HCT116 (cell line): ENCODE results near the gene TAF3. TPM values are rescaled to one million over a fixed set of nuclear protein-coding genes. Genes with fewer than 3 reads are reported as not detected.

Experiments
- ATAC-seq: fragments of 200-7000 bp; cut with Tn5 transposase; 2 replicates; pipeline ENCODE4 v1.9.1; 2020; ENCODE audit warnings: mild to moderate bottlenecking, moderate library complexity
- BruUV-seq: library from RNA; stranded (reverse); fragments of 400-500 nt; replicated peaks from 2 replicates; lab custom pipeline; 2021; lab: Mats Ljungman, UMichigan
- CTCF ChIA-PET: fragments of 300-600 bp; sonication (Branson Sonifier 250); formaldehyde crosslinking; loops from one replicate; lab custom pipeline; 2021; ENCODE audit warnings: antibody characterized with exemption; lab: Charles Lee
- POLR2A ChIA-PET: fragments of 300-600, 350-600 bp; sonication (Branson Sonifier 250); formaldehyde crosslinking; loops from one replicate; lab custom pipeline; 2021; ENCODE audit warnings: antibody characterized with exemption; lab: Charles Lee
- RAD21 ChIA-PET, 2 experiments: fragments of 300-600 bp; sonication (Branson Sonifier 250); formaldehyde crosslinking; loops; one replicate each; lab custom pipeline; 2023; ENCODE audit warnings: low total read pairs in 2 of 2; ENCODE audit not compliant: uncharacterized antibody in 2 of 2, unreplicated experiment in 2 of 2, low non-redundant PET in 1 of 2; lab: Charles Lee
- DNase-seq: peaks from one replicate; pipeline ENCODE4 v3.0.0-alpha.2; 2010; ENCODE audit warnings: low read depth, low spot score
- H2AFZ ChIP-seq: fragments of 200-600 bp; shearing (Covaris generic), sonication (generic); 2 replicates; pipeline ENCODE4 v1.6.1; 2017; ENCODE audit warnings: low read depth, mixed run types, mixed read lengths, antibody characterized with exemption, low read length; ENCODE audit not compliant: poor library complexity, severe bottlenecking
- H3K27ac ChIP-seq: 2 replicates; pipeline ENCODE4 v1.5.1; 2012; ENCODE audit warnings: low read depth, low read length
- H3K27me3 ChIP-seq: fragments of 200-600 bp; sonication (generic); 2 replicates; pipeline ENCODE4 v1.6.1; 2016; ENCODE audit warnings: mixed run types, low read length, mixed read lengths; ENCODE audit not compliant: insufficient read depth
- H3K36me3 ChIP-seq, 2 experiments: fragments of 200-500 bp in 1 of 2; fragments of 200-600 bp in 1 of 2; sonication (Bioruptor generic) in 1 of 2; sonication (generic) in 1 of 2; 2 replicates each; pipeline versions ENCODE4 v1.5.1 to v1.6.1; 2014 to 2016; ENCODE audit warnings: low read length in 2 of 2, inconsistent platforms in 1 of 2, mixed read lengths in 1 of 2, mixed run types in 1 of 2; ENCODE audit not compliant: insufficient read depth in 2 of 2, control insufficient read depth in 1 of 2
- H3K4me1 ChIP-seq, 2 experiments: fragments of 200-600 bp in 1 of 2; sonication (generic) in 1 of 2; 2 replicates each; pipeline versions ENCODE4 v1.5.1 to v1.6.1; 2012 to 2017; ENCODE audit warnings: low read length in 2 of 2, inconsistent platforms in 1 of 2, mild to moderate bottlenecking in 1 of 2, mixed read lengths in 1 of 2, mixed run types in 1 of 2, moderate library complexity in 1 of 2; ENCODE audit not compliant: insufficient read depth in 2 of 2, control insufficient read depth in 1 of 2
- H3K4me2 ChIP-seq: fragments of 200-600 bp; sonication (generic); 2 replicates; pipeline ENCODE4 v1.6.1; 2017; ENCODE audit warnings: mixed run types, low read length, mixed read lengths
- H3K4me3 ChIP-seq, 2 experiments: fragments of 200-600 bp in 1 of 2; sonication (generic) in 1 of 2; replicated peaks in 1 of 2; 2 replicates each; pipeline ENCODE4 v1.5.1; 2011 to 2016; ENCODE audit warnings: low read length in 2 of 2, control low read depth in 1 of 2, low read depth in 1 of 2, mild to moderate bottlenecking in 1 of 2, mixed read lengths in 1 of 2, mixed run types in 1 of 2
- H3K79me2 ChIP-seq: fragments of 200-600 bp; sonication (generic); 2 replicates; pipeline ENCODE4 v1.6.1; 2017; ENCODE audit warnings: mild to moderate bottlenecking, mixed run types, low read length, moderate library complexity, mixed read lengths; ENCODE audit not compliant: insufficient read depth
- H3K9ac ChIP-seq: fragments of 200-600 bp; sonication (generic); 2 replicates; pipeline ENCODE4 v1.6.1; 2016; ENCODE audit warnings: low read length, mixed read lengths
- H3K9me2 ChIP-seq: fragments of 200-600 bp; sonication (generic), shearing (Covaris generic); 2 replicates; pipeline ENCODE4 v1.6.1; 2017; ENCODE audit warnings: mixed run types, mild to moderate bottlenecking, moderate library complexity; ENCODE audit not compliant: insufficient read depth
- H3K9me3 ChIP-seq, 2 experiments: fragments of 200-500 bp in 1 of 2; fragments of 200-600 bp in 1 of 2; sonication (Bioruptor generic) in 1 of 2; sonication (generic) in 1 of 2; 2 replicates each; pipeline ENCODE4 v1.6.1; 2014 to 2017; ENCODE audit warnings: low read length in 2 of 2, mixed read lengths in 2 of 2, inconsistent platforms in 1 of 2, low read depth in 1 of 2, mild to moderate bottlenecking in 1 of 2, mixed run types in 1 of 2, moderate library complexity in 1 of 2; ENCODE audit not compliant: control insufficient read depth in 1 of 2, insufficient read depth in 1 of 2
- H4K20me1 ChIP-seq: fragments of 200-600 bp; sonication (generic), shearing (Covaris generic); 2 replicates; pipeline ENCODE4 v1.6.1; 2017; ENCODE audit warnings: mixed run types, mild to moderate bottlenecking, moderate library complexity; ENCODE audit not compliant: insufficient read depth
- EZH2 ChIP-seq: fragments of 200-600 bp; sonication (generic); IDR thresholded peaks from 2 replicates; pipeline ENCODE4 v1.6.1; 2017; ENCODE audit warnings: antibody characterized with exemption, mixed run types
- EZH2phosphoT487 ChIP-seq: fragments of 200-600 bp; IDR thresholded peaks from 2 replicates; pipeline ENCODE4 v1.6.1; 2018; ENCODE audit warnings: antibody characterized with exemption, borderline replicate concordance
- POLR2A ChIP-seq: IDR thresholded peaks from 2 replicates; pipeline ENCODE4 v1.7.0; 2011; ENCODE audit warnings: borderline replicate concordance; ENCODE audit not compliant: insufficient read depth, insufficient read length; ENCODE audit errors: extremely low read depth
- POLR2AphosphoS5 ChIP-seq: IDR thresholded peaks from 2 replicates; pipeline ENCODE4 v1.6.1; 2011; ENCODE audit warnings: mild to moderate bottlenecking, low read depth, low read length, moderate library complexity
- RAD21 ChIP-seq: IDR thresholded peaks from 2 replicates; pipeline ENCODE4 v1.6.1; 2012; ENCODE audit warnings: low read depth, mild to moderate bottlenecking
- SIN3A ChIP-seq: IDR thresholded peaks from 2 replicates; pipeline ENCODE4 v1.6.1; 2012; ENCODE audit warnings: low read depth
- SRF ChIP-seq: IDR thresholded peaks from 2 replicates; pipeline ENCODE4 v1.6.1; 2012; ENCODE audit warnings: low read depth
- intact Hi-C: fragments of 100-400 bp; cut with micrococcal nuclease; formaldehyde crosslinking; loops from 2 replicates; pipeline ENCODE4 v1.10.0; 2022
- total RNA-seq: library from RNA; stranded (reverse); gene quantifications from one replicate; pipeline ENCODE4 v1.2.1, GENCODE V29; 2021; ENCODE audit not compliant: unreplicated experiment
- TF ChIP-seq, protein P1 (sequence below), 3 experiments: fragments of 200-600 bp in 1 of 3; sonication (generic) in 1 of 3; IDR thresholded peaks in 2 of 3; conservative IDR thresholded peaks in 1 of 3; 2 replicates each; pipeline ENCODE4 v1.5.1; 2012 to 2017; ENCODE audit warnings: low read depth in 2 of 3, low read length in 2 of 3, antibody characterized with exemption in 1 of 3, borderline replicate concordance in 1 of 3, control low read depth in 1 of 3, mild to moderate bottlenecking in 1 of 3, mixed read lengths in 1 of 3, mixed run types in 1 of 3, moderate library complexity in 1 of 3; ENCODE audit not compliant: insufficient read depth in 1 of 3
- TF ChIP-seq, protein P2 (sequence below): IDR thresholded peaks from 2 replicates; pipeline ENCODE4 v1.6.1; 2012

Gene TAF3
- total RNA-seq, 1 experiment from 2014 or later = 8.0 TPM

DNA sequence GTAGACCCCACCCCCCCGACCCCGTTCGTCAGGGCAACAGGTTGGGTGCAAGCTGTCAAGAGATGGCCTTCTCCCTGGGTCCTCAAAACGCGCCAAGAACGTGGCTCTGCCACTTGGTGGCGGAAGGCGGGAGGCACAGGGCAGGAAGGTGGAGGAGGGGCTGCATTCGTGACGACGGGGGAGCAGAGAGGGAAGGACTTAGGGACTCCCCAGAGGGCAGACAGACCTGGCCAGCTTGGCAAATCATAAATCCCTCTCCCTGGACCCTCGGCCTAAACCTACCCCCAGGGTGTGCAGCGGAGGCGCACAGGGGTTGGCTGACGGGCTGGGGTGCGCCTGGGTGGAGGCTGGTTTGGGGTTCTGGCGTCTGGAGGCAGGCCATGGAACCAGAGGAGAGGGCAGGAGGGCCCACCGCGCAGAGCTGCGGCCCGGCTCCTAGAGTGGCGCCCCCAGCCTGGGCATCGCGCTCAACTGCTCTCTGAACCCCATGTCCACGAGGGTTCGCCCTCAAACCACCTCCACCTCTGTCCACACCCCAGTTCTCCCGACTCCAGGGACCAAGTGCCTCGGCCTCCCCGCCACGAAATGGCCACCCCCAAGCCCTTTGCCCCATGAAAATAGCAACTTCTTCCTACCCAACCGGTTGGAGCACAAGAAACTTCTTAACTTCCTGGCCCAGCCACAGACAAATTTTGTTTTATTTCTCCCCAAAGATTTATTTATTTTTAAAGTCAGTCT, 225.4 kb downstream of the TAF3 start:
- ChIA-PET RAD21 (no interaction called here), CTCF (no interaction called here), POLR2A (no interaction called here)
- H3K4me3 ChIP-seq = no peak overlapping the region
- peaks cover 65% of the 10 kb centered on the region for H3K27me3 ChIP-seq
- no peak overlapping the region for H3K27ac ChIP-seq
- no peaks in the 10 kb centered on the region for H3K36me3 ChIP-seq
- no peaks in the 10 kb centered on the region for H3K4me1 ChIP-seq
- no peak overlapping the region for H3K9ac ChIP-seq
- intact Hi-C loops = no loop called here
- no peak for DNase-seq
- BruUV-seq = no TSS peak
- no peaks in the 10 kb centered on the region for H3K9me2 ChIP-seq
- no peak for ATAC-seq
- H3K79me2 ChIP-seq = no peaks in the 10 kb centered on the region
- H2AFZ ChIP-seq = no peak overlapping the region
- H3K4me2 ChIP-seq = no peak overlapping the region
- H3K9me3 ChIP-seq = no peaks in the 10 kb centered on the region
- TF ChIP-seq POLR2A = no peak
- TF ChIP-seq SRF = no peak
- no peak for TF ChIP-seq SIN3A
- TF ChIP-seq EZH2 = no peak
- no peak for TF ChIP-seq RAD21
- TF ChIP-seq EZH2phosphoT487 = no peak
- TF ChIP-seq, protein P1, sequence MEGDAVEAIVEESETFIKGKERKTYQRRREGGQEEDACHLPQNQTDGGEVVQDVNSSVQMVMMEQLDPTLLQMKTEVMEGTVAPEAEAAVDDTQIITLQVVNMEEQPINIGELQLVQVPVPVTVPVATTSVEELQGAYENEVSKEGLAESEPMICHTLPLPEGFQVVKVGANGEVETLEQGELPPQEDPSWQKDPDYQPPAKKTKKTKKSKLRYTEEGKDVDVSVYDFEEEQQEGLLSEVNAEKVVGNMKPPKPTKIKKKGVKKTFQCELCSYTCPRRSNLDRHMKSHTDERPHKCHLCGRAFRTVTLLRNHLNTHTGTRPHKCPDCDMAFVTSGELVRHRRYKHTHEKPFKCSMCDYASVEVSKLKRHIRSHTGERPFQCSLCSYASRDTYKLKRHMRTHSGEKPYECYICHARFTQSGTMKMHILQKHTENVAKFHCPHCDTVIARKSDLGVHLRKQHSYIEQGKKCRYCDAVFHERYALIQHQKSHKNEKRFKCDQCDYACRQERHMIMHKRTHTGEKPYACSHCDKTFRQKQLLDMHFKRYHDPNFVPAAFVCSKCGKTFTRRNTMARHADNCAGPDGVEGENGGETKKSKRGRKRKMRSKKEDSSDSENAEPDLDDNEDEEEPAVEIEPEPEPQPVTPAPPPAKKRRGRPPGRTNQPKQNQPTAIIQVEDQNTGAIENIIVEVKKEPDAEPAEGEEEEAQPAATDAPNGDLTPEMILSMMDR (IDR thresholded peaks at IDR 0.05 in 2 of 3, conservative IDR thresholded peaks at IDR 0.05 in 1 of 3; ENCODE audit: borderline replicate concordance in 1 of 3, insufficient read depth in 1 of 3, low read depth in 2 of 3, low read length in 2 of 3) = no peak
- TF ChIP-seq, protein P2, sequence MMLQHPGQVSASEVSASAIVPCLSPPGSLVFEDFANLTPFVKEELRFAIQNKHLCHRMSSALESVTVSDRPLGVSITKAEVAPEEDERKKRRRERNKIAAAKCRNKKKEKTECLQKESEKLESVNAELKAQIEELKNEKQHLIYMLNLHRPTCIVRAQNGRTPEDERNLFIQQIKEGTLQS = no peak
- TF ChIP-seq POLR2AphosphoS5 = no peak
- TF ChIP-seq, all 23 proteins: peak for 0
- no peaks in the 10 kb centered on the region for H4K20me1 ChIP-seq
